Gastroesophageal sphincter (tissue), 2 donors: Measurements from ENCODE around the gene PRKD1.

Experiments used
- EP300 ChIP-seq: sonication (generic); formaldehyde crosslinking; IDR thresholded peaks from one replicate; pipeline ENCODE4 v1.6.1; 2017; ENCODE audit warnings: antibody characterized with exemption, mild to moderate bottlenecking
- POLR2A ChIP-seq, 2 donors: fragments of 450-650 bp; IDR thresholded peaks; one replicate each; pipeline ENCODE4 v1.6.1; 2017; ENCODE audit warnings: antibody characterized with exemption in 2 of 2, mild to moderate bottlenecking in 2 of 2, moderate library complexity in 1 of 2

GRCh38 chr14:29798811-29799210, 128.8 kb downstream of the PRKD1 start:
- TF ChIP-seq POLR2A (IDR thresholded peaks at IDR 0.05) = no peak
- TF ChIP-seq EP300 = no peak
